Activated CD4-positive, alpha-beta T cell treated with anti-CD3 and anti-CD28 coated beads for 36 hours (primary cell): Measurements from ENCODE around the gene ORAI2. TPM values are rescaled to one million over a fixed set of nuclear protein-coding genes. Genes with fewer than 3 reads are reported as not detected.

ENCODE experiments used
- ATAC-seq: fragments of 200-7000 bp; cut with Tn5 transposase; one replicate; pipeline ENCODE4 v1.10.0; 2021; ENCODE audit warnings: mild to moderate bottlenecking, moderate library complexity
- CTCF ChIA-PET: fragments of 350-600 bp; sonication (Branson Sonifier 250); formaldehyde crosslinking; loops from one replicate; lab custom pipeline; 2021; ENCODE audit warnings: antibody characterized with exemption; lab: Charles Lee
- POLR2A ChIA-PET: fragments of 350-600 bp; sonication (Branson Sonifier 250); formaldehyde crosslinking; loops from one replicate; lab custom pipeline; 2021; ENCODE audit warnings: antibody characterized with exemption, inconsistent platforms; lab: Charles Lee
- DNase-seq: peaks from one replicate; pipeline ENCODE4 v3.0.0-alpha.2; 2020
- H3K27ac Mint-ChIP-seq: one replicate; pipeline ENCODE4 v1.8.0; 2021; ENCODE audit warnings: mixed read lengths
- H3K27me3 Mint-ChIP-seq: one replicate; pipeline ENCODE4 v1.8.0; 2021; ENCODE audit warnings: mixed read lengths
- H3K36me3 Mint-ChIP-seq: one replicate; pipeline ENCODE4 v1.8.0; 2021; ENCODE audit warnings: low read depth, mixed read lengths
- H3K4me1 Mint-ChIP-seq: one replicate; pipeline ENCODE4 v1.8.0; 2021; ENCODE audit warnings: mixed read lengths
- H3K4me3 Mint-ChIP-seq: one replicate; pipeline ENCODE4 v1.8.0; 2021; ENCODE audit warnings: mild to moderate bottlenecking, moderate library complexity, mixed read lengths
- H3K9me3 Mint-ChIP-seq: one replicate; pipeline ENCODE4 v1.8.0; 2021; ENCODE audit warnings: low read depth, mixed read lengths
- intact Hi-C, 2 experiments: fragments of 100-400 bp; cut with DNase I in 1 of 2; cut with micrococcal nuclease in 1 of 2; formaldehyde crosslinking; loops; one replicate each; pipeline versions ENCODE4 v1.14.2 to v1.15.1; 2022 to 2024; cut with DNase I, micrococcal nuclease
- total RNA-seq, 2 experiments: library from RNA; stranded (reverse); gene quantifications; one replicate each; pipeline ENCODE4 v1.2.3, GENCODE V29; 2021

The ORAI2 gene
- total RNA-seq, 2 experiments from 2014 or later, result 20.8 to 25.1 TPM

DNA sequence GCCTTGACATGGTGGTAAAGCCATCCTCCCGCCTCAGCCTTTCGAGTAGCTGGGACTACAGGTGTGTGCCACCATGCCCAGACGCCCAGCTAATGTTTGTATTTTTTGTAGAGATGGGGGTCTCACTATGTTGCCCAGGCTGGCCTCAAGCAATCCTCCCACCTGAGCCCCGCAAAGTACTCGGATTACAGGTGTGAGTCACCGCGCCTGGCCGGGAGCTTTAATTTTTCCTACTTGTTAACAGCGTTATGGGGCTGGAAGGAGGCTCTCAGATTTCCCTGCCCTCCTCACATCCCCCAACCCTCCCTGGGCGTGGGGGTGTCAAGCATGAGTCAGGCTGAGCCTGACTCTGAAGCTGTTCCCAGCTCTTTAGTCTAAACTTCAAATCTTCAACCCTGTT is 23.0 kb downstream of the ORAI2 start:
- no peaks in the 10 kb centered on the region for H3K27me3 Mint-ChIP-seq
- no peak overlapping the region for H3K4me3 Mint-ChIP-seq
- CTCF ChIA-PET, result interaction anchor here (0.6 to 1.9 kb wide), 4 partner anchors 9 to 586 kb away, joined by 3 to 7 read pairs (median 3); no protein-coding TSS in a partner anchor
- H3K36me3 Mint-ChIP-seq, result peaks cover 11% of the 10 kb centered on the region
- H3K27ac Mint-ChIP-seq, result no peak overlapping the region
- intact Hi-C loops, result no loop called here
- DNase-seq (no peak), ATAC-seq (no peak)
- POLR2A ChIA-PET, result no interaction called here
- no peaks in the 10 kb centered on the region for H3K9me3 Mint-ChIP-seq
- no peaks in the 10 kb centered on the region for H3K4me1 Mint-ChIP-seq

DNA sequence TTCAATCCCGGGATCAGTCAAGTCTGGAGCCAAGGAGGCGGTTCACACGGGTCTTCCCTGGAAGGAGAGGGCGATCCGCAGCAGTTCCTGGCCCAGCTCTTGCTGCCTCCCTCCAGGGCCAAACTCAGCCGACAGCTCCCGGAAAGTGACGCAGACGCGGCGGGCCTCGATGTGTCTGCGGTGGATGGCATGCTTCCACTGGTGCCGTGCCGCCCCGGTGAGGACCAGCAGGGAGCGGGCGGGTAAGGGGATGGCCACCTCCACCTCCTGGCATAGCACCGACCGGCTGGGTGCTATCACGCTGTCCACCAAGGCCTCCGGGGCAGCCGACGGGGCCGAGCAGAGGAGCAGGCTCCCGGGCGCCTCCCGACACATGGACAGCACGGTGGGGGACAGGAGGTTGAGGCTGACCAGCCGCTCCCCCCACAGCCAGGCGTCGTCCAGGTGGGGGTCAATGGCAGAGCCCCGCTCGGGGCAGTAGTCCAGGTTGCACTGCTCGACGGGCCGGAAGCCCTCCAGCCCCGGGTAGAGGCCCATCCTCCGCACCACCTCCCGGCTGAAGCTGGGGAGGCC is 24.1 kb downstream of the ORAI2 start:
- intact Hi-C loops, result no loop called here
- POLR2A ChIA-PET, result no interaction called here
- Mint-ChIP-seq H3K27me3 (no peaks in the 10 kb centered on the region), H3K27ac (no peak overlapping the region), H3K4me1 (peaks cover under 1% of the 10 kb centered on the region), H3K9me3 (no peaks in the 10 kb centered on the region), H3K36me3 (peaks cover 11% of the 10 kb centered on the region), H3K4me3 (no peak overlapping the region)
- ATAC-seq, result no peak
- CTCF ChIA-PET, result no interaction called here
- no peak for DNase-seq

DNA sequence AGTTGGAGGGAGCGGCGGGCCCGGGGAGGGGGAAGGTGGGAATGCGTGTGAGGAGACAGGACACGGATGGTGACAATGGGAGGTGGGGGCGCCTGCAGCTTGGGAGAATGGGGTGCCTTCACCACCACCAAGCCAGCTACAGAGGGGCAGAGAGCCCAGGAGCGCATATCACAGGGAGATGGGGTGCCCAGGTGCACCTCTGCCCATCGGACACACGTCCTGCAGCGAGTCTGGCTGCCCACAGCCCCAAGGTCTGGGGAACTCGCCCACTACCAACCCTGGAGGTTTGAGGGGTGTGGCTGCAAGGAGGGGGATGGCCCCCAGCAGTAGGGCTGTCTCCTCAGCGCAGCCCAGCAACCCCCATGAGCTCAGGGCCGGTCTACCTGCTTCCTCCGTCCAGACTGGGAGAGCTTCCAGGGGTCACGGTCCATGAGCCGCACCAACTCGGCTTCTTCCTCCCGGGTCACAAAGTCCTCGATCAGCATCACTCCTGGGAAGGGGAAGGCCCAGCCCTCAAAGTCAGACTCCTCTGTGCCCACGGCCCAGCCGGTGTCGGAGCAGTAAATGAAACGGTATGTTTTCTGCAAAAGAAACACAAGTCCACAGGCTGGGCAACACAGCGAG is 26.0 kb downstream of the ORAI2 start:
- ATAC-seq (no peak), DNase-seq (no peak)
- Mint-ChIP-seq H3K9me3 (no peaks in the 10 kb centered on the region), H3K36me3 (peaks cover 11% of the 10 kb centered on the region), H3K4me3 (no peak overlapping the region), H3K4me1 (peaks cover 13% of the 10 kb centered on the region), H3K27me3 (no peaks in the 10 kb centered on the region), H3K27ac (no peak overlapping the region)
- intact Hi-C loops, result no loop called here
- POLR2A ChIA-PET, result no interaction called here
- CTCF ChIA-PET, result no interaction called here

DNA sequence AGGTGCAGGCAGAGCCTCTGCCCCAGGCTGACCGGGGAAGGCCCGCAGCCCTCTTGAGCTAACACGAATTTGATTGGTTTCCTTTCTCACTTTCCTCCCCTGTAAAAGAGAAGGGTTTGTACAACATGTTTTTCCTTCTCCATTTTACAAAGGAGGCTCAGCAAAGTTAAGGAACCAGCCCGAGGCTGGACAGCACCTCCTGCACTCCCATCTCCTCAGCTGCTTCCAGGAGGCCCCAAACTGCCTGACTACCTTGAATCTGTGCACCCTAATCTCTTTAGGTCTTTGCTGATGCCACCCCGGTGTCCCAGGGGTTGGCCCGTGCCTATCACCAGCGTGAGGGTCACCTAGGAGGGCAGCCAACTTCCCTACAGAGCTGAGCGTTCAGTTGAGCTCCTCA is 27.1 kb downstream of the ORAI2 start:
- peaks cover 14% of the 10 kb centered on the region for H3K4me1 Mint-ChIP-seq
- ATAC-seq, result no peak
- H3K27ac Mint-ChIP-seq, result no peak overlapping the region
- DNase-seq, result no peak
- no peaks in the 10 kb centered on the region for H3K9me3 Mint-ChIP-seq
- intact Hi-C loops, result loop anchor here (10.0 kb wide), 2 partner anchors 176 to 1136 kb away; partner anchors contain the start of genes IFT22 (in 1 of the 2) and SH2B2 (in 1 of the 2)
- H3K4me3 Mint-ChIP-seq, result no peak overlapping the region
- POLR2A ChIA-PET, result no interaction called here
- CTCF ChIA-PET, result no interaction called here
- peaks cover 9% of the 10 kb centered on the region for H3K36me3 Mint-ChIP-seq
- H3K27me3 Mint-ChIP-seq, result no peaks in the 10 kb centered on the region

DNA sequence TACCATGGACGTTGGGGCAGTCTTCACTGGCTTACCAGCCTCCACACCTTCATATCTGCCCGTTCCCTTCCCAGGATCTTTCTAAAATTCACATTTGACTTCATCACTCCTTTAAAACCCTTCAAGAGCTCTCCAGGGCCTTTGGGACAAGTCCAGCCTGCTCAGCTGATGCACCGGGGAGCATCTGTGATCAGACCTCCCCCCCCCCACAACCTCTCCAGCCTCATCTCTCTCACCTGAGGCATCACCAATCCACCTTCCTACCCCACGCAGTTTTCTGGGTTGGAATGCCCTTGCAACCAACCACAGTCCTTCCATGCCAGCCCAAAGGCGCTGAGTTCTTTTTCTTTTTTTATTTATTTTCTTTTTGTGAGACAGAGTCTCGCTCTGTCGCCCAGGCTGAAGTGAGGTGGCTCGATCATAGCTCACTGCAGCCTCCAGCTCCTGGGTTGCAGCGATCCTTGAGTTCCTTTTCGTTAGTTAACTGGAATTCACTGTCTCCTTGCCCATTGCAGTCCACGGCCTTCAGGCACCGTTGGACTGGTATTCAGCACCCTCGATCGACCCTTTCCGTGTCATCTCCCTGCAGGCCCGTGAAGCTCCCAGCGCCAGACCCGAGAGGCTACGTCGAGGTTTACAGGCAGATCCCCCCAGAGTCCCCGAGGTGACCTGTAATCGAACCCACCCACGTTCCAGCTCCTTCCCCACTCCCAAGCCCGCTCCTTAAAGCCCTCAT is 30.6 kb downstream of the ORAI2 start:
- H3K27ac Mint-ChIP-seq, result peak overlapping the region; percentile 72
- no peaks in the 10 kb centered on the region for H3K36me3 Mint-ChIP-seq
- no peaks in the 10 kb centered on the region for H3K9me3 Mint-ChIP-seq
- peaks cover 30% of the 10 kb centered on the region for H3K4me1 Mint-ChIP-seq
- ATAC-seq (no peak), DNase-seq (no peak)
- no peaks in the 10 kb centered on the region for H3K27me3 Mint-ChIP-seq
- CTCF ChIA-PET, result interaction anchor here (0.8 to 1.8 kb wide), 3 partner anchors 38 to 52 kb away, joined by 3 to 5 read pairs (median 4); no protein-coding TSS in a partner anchor
- H3K4me3 Mint-ChIP-seq, result peak overlapping the region; percentile 95
- intact Hi-C loops, result loop anchor here (1.0 to 10.0 kb wide), 6 partner anchors 37 to 1139 kb away; partner anchors contain the start of genes SH2B2 (in 2 of the 2), IFT22 (in 1 of the 2) and PRKRIP1 (in 1 of the 2)
- POLR2A ChIA-PET, result no interaction called here

GRCh38 chr7:102464577-102465280 is 31.4 kb downstream of the ORAI2 start, which contains the start of the genes ALKBH4 and LRWD1:
ALKBH4 (minus strand) TSS chr7:102464863; CDS start chr7:102464836, 27 bp downstream.
LRWD1 (plus strand) TSS chr7:102464984; CDS start chr7:102465081, 97 bp downstream.
- peak within 1 kb of the TSS; percentile 73 for H3K27ac Mint-ChIP-seq
- ATAC-seq (peak; percentile 94), DNase-seq (peak; percentile 98)
- no peaks in the 10 kb centered on the region for H3K36me3 Mint-ChIP-seq
- H3K4me3 Mint-ChIP-seq, result peak within 1 kb of the TSS; percentile 95
- ChIA-PET CTCF (interaction anchor here (0.8 to 1.8 kb wide), 4 partner anchors 9 to 52 kb away, joined by 3 to 7 read pairs (median 4); no protein-coding TSS in a partner anchor), POLR2A (no interaction called here)
- intact Hi-C loops, result loop anchor here (1.0 to 10.0 kb wide), 8 partner anchors 31 to 1140 kb away; partner anchors contain the start of genes PRKRIP1 (in 2 of the 2), SH2B2 (in 2 of the 2), IFT22 (in 1 of the 2) and ORAI2 (in 1 of the 2)
- no peaks in the 10 kb centered on the region for H3K27me3 Mint-ChIP-seq
- peaks cover 30% of the 10 kb centered on the region for H3K4me1 Mint-ChIP-seq
- H3K9me3 Mint-ChIP-seq, result no peaks in the 10 kb centered on the region

DNA sequence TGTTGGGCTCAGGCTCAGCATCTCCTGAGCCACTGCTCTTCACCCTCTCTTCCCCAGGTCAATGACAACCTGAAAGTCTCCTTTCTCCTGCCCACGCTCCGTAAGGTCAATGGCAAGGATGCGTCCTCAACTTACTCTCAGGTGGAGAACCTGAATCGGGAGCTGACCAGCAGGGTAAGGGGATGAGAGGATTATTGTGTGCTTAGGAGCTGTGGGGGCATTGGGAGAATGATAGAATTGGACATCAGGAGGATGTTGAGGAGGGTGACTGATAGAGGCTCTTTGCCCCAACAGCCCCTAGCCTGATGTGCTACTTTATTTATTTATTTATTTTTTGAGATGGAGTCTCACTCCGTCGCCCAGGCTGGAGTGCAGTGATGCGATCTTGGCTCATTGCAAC is 32.7 kb downstream of the ORAI2 start:
- H3K4me1 Mint-ChIP-seq, result peaks cover 30% of the 10 kb centered on the region
- peak overlapping the region; percentile 95 for H3K4me3 Mint-ChIP-seq
- intact Hi-C loops, result loop anchor here (10.0 kb wide), 2 partner anchors 181 to 1141 kb away; partner anchors contain the start of genes IFT22 (in 1 of the 2) and SH2B2 (in 1 of the 2)
- no peak for ATAC-seq
- H3K36me3 Mint-ChIP-seq, result no peaks in the 10 kb centered on the region
- H3K9me3 Mint-ChIP-seq, result no peaks in the 10 kb centered on the region
- CTCF ChIA-PET, result interaction anchor here (0.6 to 1.3 kb wide), 5 partner anchors 10 to 1957 kb away, joined by 3 to 7 read pairs (median 5); partner anchors contain the start of gene PRKRIP1
- DNase-seq, result no peak
- no peaks in the 10 kb centered on the region for H3K27me3 Mint-ChIP-seq
- POLR2A ChIA-PET, result interaction anchor here (0.6 kb wide), 2 partner anchors 49 to 1301 kb away, joined by 3 to 7 read pairs; partner anchors contain the start of gene VGF
- H3K27ac Mint-ChIP-seq, result no peak overlapping the region

- Mint-ChIP-seq H3K36me3 (peaks cover 4% of the 10 kb centered on the region), H3K9me3 (no peaks in the 10 kb centered on the region), H3K4me3 (no peak overlapping the region), H3K27me3 (no peaks in the 10 kb centered on the region), H3K27ac (no peak overlapping the region), H3K4me1 (peaks cover 26% of the 10 kb centered on the region)
- intact Hi-C loops, result loop anchor here (10.0 kb wide), 2 partner anchors 183 to 1143 kb away; partner anchors contain the start of genes IFT22 (in 1 of the 2) and SH2B2 (in 1 of the 2)
- CTCF ChIA-PET, result interaction anchor here (0.6 to 1.0 kb wide), 5 partner anchors 9 to 190 kb away, joined by 3 read pairs; partner anchors contain the start of gene ORAI2
- POLR2A ChIA-PET, result interaction anchor here (0.6 kb wide), 2 partner anchors 38 to 55 kb away, joined by 4 read pairs; no protein-coding TSS in a partner anchor
- no peak for DNase-seq
- no peak for ATAC-seq
Observed at GRCh38 chr7:102467581-102468477, 34.5 kb downstream of the ORAI2 start.

DNA sequence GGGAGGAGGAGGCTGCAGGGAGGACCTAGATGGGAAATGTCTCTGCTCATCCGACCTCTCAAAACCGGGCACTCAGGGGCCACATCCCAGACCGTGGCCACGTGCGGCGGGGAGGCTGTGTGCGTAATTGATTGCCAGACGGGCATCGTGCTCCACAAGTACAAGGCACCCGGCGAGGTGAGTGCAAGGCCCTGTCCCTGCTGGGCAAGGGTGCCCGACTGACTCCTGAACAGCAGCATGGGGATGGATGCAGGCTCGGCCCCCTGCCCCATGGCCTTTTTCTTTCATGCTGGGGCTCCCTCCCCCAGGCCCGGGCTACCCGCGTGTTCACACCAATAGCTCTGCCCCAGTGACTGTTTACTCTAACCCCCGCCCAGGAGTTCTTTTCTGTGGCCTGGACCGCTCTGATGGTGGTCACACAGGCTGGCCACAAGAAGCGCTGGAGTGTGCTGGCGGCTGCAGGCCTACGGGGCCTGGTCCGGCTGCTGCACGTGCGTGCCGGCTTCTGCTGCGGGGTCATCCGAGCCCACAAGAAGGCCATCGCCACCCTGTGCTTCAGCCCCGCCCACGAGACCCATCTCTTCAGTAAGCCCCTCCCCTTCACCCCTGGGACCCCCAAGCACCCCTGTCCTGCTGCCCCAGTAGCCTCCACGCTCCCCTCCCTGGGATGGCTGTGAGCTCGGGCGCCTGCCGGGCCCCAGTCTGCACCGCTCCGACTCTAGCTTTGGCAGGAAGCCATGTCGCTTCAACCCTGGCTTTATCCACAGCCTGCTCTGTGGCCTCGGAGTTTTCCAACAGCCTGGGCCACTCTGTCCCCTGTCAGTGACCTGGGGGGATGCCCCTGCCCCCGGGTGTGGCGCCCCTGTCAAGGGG is 35.3 kb downstream of the ORAI2 start:
- POLR2A ChIA-PET, result no interaction called here

More for the DNA sequence above, 35.3 kb downstream of the ORAI2 start:
- H3K9me3 Mint-ChIP-seq, result no peaks in the 10 kb centered on the region
- no peak for DNase-seq
- CTCF ChIA-PET, result no interaction called here
- H3K27me3 Mint-ChIP-seq, result no peaks in the 10 kb centered on the region
- H3K27ac Mint-ChIP-seq, result no peak overlapping the region
- H3K4me1 Mint-ChIP-seq, result peaks cover 23% of the 10 kb centered on the region
- intact Hi-C loops, result loop anchor here (10.0 kb wide), 2 partner anchors 184 to 1144 kb away; partner anchors contain the start of genes IFT22 (in 1 of the 2) and SH2B2 (in 1 of the 2)
- no peak overlapping the region for H3K4me3 Mint-ChIP-seq
- peaks cover 4% of the 10 kb centered on the region for H3K36me3 Mint-ChIP-seq
- ATAC-seq, result no peak
